Gastroesophageal sphincter (tissue), 4 donors: Measurements from ENCODE around the gene TTC7B. TPM values are rescaled to one million over a fixed set of nuclear protein-coding genes. Genes with fewer than 3 reads are reported as not detected.

Source experiments
- ATAC-seq: fragments of 150-250 bp; one replicate; pipeline ENCODE4 v1.9.1; 2016; ENCODE audit warnings: mild to moderate bottlenecking, moderate library complexity
- H3K27ac ChIP-seq, 4 donors: fragments of 200-600 bp; sonication (generic) in 3 of 4; 1 replicate in 3 of 4; 2 replicates in 1 of 4; pipeline ENCODE4 v1.5.1; 2016 to 2019
- H3K27me3 ChIP-seq: fragments of 200-600 bp; sonication (generic); one replicate; pipeline ENCODE4 v1.5.1; 2019
- H3K36me3 ChIP-seq, 2 donors: fragments of 200-600 bp; sonication (generic); one replicate each; pipeline ENCODE4 v1.5.1; 2019; ENCODE audit warnings: control low read depth in 1 of 2
- H3K4me1 ChIP-seq, 3 donors: fragments of 200-600 bp; sonication (generic); 1 replicate in 2 of 3; 2 replicates in 1 of 3; pipeline ENCODE4 v1.5.1; 2016 to 2019; ENCODE audit warnings: control low read depth in 2 of 3
- H3K4me3 ChIP-seq, 2 donors: fragments of 200-600 bp; sonication (generic); one replicate each; pipeline ENCODE4 v1.5.1; 2019; ENCODE audit warnings: mild to moderate bottlenecking in 1 of 2, moderate library complexity in 1 of 2
- H3K9me3 ChIP-seq, 3 donors: fragments of 200-600 bp; sonication (generic); one replicate each; pipeline ENCODE4 v1.5.1; 2017 to 2019; ENCODE audit warnings: control low read depth in 2 of 3
- EP300 ChIP-seq: sonication (generic); formaldehyde crosslinking; IDR thresholded peaks from one replicate; pipeline ENCODE4 v1.6.1; 2017; ENCODE audit warnings: antibody characterized with exemption, mild to moderate bottlenecking
- POLR2A ChIP-seq, 2 donors: fragments of 450-650 bp; IDR thresholded peaks; one replicate each; pipeline ENCODE4 v1.6.1; 2017; ENCODE audit warnings: antibody characterized with exemption in 2 of 2, mild to moderate bottlenecking in 2 of 2, moderate library complexity in 1 of 2
- POLR2AphosphoS5 ChIP-seq: sonication (generic); formaldehyde crosslinking; IDR thresholded peaks from one replicate; pipeline ENCODE4 v1.6.1; 2017; ENCODE audit warnings: antibody characterized with exemption
- WGBS, 2 donors: methylation state at CpG; one replicate each; pipeline ENCODE4 v1.1.5; 2018; ENCODE audit warnings: low coverage in 1 of 2; 5-methylcytosine and 5-hydroxymethylcytosine counted together
- total RNA-seq, 4 donors: library from RNA; depleted of rRNA; stranded (reverse); fragments of >200 nt; gene quantifications; one replicate each; pipeline ENCODE4 v1.1.0, GENCODE V29; 2016
- TF ChIP-seq, protein P1 (sequence below), 4 experiments: fragments of 200-600 bp in 2 of 4; fragments of 450-650 bp in 2 of 4; sonication (generic) in 1 of 4; IDR thresholded peaks; one replicate each; pipeline ENCODE4 v1.5.1; 2017 to 2019; ENCODE audit warnings: antibody characterized with exemption in 4 of 4, mild to moderate bottlenecking in 2 of 4, moderate library complexity in 2 of 4

The TTC7B gene
- total RNA-seq, 4 donors from 2014 or later: 59.0 to 170 (median 64.1) TPM

DNA sequence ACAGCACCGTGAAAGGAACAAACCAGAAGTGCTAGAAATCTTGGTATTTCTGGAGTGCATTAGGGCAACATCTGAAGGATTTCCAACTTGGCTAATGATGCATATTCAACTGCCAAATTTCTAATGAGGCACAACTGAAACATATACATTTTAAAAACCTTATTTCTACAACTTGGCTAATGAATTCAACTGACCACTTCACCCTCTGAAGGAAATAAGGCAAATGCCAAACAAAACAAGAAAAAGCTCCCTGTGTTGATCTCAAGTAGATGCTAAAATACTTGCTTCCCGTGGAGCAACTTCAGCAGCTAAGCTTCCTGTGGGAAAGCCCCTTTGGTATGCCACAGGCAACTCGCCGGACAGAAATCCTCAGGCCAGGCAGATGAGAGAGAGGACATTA, 167.1 kb downstream of the TTC7B start:
- Histone ChIP-seq H3K4me3 (no peak overlapping the region), H3K4me1 (peaks cover 0 to 73% (median 8%) of the 10 kb centered on the region in 3 donors), H3K27ac (peak overlapping the region in 1 of 4 donors; percentile 41), H3K9me3 (no peaks in the 10 kb centered on the region), H3K27me3 (no peaks in the 10 kb centered on the region), H3K36me3 (peaks cover 0 to 20% of the 10 kb centered on the region in 2 donors)
- 14 to 39% methylated on average over 4 of the region's 4 CpGs for WGBS, 2 donors
- no peak for ATAC-seq
- no peak for TF ChIP-seq POLR2AphosphoS5
- TF ChIP-seq POLR2A (IDR thresholded peaks at IDR 0.05): no peak
- TF ChIP-seq, protein P1, sequence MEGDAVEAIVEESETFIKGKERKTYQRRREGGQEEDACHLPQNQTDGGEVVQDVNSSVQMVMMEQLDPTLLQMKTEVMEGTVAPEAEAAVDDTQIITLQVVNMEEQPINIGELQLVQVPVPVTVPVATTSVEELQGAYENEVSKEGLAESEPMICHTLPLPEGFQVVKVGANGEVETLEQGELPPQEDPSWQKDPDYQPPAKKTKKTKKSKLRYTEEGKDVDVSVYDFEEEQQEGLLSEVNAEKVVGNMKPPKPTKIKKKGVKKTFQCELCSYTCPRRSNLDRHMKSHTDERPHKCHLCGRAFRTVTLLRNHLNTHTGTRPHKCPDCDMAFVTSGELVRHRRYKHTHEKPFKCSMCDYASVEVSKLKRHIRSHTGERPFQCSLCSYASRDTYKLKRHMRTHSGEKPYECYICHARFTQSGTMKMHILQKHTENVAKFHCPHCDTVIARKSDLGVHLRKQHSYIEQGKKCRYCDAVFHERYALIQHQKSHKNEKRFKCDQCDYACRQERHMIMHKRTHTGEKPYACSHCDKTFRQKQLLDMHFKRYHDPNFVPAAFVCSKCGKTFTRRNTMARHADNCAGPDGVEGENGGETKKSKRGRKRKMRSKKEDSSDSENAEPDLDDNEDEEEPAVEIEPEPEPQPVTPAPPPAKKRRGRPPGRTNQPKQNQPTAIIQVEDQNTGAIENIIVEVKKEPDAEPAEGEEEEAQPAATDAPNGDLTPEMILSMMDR (IDR thresholded peaks at IDR 0.05): no peak
- no peak for TF ChIP-seq EP300

DNA sequence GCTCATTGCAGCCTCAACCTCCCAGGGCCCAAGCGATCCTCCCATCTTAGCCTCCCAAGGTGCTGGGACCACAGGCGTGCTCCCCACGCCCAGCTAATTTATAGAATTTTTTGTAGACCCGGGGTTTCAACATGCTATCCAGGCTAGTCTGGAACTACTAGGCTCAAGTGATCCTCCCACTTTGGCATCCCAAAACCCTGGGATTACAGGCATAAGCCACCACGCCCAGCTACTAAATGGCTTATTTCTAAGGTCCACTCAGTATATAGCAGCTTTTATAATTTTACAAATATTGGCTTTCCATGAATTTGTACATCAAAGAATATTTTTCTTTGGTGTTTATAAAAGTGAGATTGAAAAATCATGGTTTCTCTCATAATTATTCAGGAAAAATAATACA, 167.8 kb downstream of the TTC7B start:
- no peak for ATAC-seq
- Histone ChIP-seq H3K4me3 (no peak overlapping the region), H3K36me3 (peaks cover 0 to 20% of the 10 kb centered on the region in 2 donors), H3K9me3 (no peaks in the 10 kb centered on the region), H3K27me3 (no peaks in the 10 kb centered on the region), H3K4me1 (peaks cover 0 to 74% (median 7%) of the 10 kb centered on the region in 3 donors), H3K27ac (no peak overlapping the region)
- TF ChIP-seq POLR2AphosphoS5: no peak
- no peak for TF ChIP-seq EP300
- TF ChIP-seq POLR2A (IDR thresholded peaks at IDR 0.05): no peak
- TF ChIP-seq, protein P1 (IDR thresholded peaks at IDR 0.05): no peak
- 78 to 100% methylated on average over 2 to 4 of the region's 5 CpGs for WGBS, 2 donors

DNA sequence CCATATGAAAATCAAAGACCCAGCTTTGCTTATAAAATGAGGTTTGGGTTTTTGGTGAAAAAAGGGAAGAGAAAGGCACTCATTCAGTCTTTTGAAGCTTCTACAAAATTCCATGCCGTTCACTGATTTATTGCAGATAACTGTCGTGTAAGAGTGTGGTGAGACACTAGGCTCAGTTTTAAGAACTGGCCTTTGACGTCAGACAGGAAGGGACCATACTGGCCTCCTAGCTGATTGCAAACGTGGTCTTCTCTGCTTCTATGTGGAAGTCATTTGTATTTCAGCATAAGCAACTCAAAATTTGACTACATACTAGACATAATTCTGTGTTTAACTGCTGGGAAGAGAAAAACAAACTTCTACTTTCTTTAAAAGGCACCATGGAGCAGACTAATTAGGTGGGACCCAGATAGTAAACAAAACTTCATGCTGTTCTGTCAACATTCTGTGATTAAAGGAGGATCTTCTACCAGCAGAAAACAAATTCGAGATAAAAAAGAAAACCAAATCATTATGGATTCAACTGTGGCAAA, 168.7 kb downstream of the TTC7B start:
- Histone ChIP-seq H3K9me3 (no peaks in the 10 kb centered on the region), H3K4me1 (peaks cover 0 to 74% (median 5%) of the 10 kb centered on the region in 3 donors), H3K27ac (no peak overlapping the region), H3K27me3 (no peaks in the 10 kb centered on the region), H3K36me3 (peaks cover 0 to 20% of the 10 kb centered on the region in 2 donors), H3K4me3 (no peak overlapping the region)
- ATAC-seq: no peak
- TF ChIP-seq, protein P1 (IDR thresholded peaks at IDR 0.05): no peak
- TF ChIP-seq EP300 (no peak), POLR2A (IDR thresholded peaks at IDR 0.05) (no peak), POLR2AphosphoS5 (no peak)
- 57 to 71% methylated on average over 5 of the region's 5 CpGs for WGBS, 2 donors

DNA sequence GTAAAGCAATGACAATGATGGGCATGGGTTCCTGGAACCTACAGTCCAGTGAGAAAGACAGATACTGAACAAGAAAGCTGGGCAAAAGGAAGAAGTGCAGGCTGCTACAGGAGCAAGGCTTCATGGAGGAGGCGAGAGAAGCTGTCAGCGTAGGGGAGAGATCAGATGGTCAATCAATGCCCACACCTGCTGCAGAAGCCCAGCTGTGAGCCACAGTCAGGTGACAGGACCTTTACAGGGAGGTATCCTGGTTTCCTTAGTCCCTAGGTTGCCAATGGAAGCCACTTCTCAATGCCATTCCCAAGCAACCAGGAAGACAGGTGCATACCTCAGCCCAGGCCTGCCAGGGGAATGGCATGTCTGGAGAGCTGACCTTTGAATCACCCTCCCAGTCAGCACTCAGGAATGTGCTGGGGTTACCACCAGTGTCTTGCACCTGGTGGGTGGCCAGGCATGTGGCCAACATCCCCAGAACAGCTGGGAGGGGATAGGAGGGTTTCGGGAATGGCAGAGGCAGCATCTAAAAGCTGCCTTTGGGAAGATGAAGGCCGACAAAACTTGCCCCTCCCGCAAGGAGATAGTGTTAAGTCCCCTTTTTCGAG, 170.3 kb downstream of the TTC7B start:
- WGBS, 2 donors: 87 to 90% methylated on average over 2 to 6 of the region's 6 CpGs
- H3K4me1 ChIP-seq: peaks cover 4 to 77% (median 12%) of the 10 kb centered on the region in 3 donors
- no peaks in the 10 kb centered on the region for H3K27me3 ChIP-seq
- TF ChIP-seq, protein P1 (IDR thresholded peaks at IDR 0.05): no peak
- TF ChIP-seq POLR2AphosphoS5: peak; percentile 27
- ATAC-seq: no peak
- peak overlapping the region in 2 of 4 donors; percentile 75 to 77 for H3K27ac ChIP-seq
- H3K9me3 ChIP-seq: no peaks in the 10 kb centered on the region
- no peak overlapping the region for H3K4me3 ChIP-seq
- peaks cover 0 to 20% of the 10 kb centered on the region in 2 donors for H3K36me3 ChIP-seq

DNA sequence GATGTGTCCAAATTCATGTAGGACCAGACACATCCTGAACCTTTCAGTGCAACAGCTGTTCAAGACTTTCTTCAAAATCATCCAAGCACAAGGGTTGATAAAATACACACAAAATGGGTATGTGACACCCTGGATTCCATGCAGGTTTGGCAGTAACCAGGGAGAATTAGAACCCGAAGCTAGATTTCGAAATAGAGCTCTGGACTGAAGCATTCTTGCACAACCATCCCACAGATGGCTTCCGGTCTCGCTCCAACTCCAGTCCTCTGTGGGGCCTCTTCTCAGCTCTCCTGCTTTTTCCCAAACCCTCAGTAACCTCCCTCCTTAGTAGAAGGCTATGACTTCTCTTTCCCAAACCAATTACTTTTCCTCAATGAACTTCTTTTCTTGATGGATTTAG, 171.3 kb downstream of the TTC7B start:
- 56 to 72% methylated on average over 2 to 4 of the region's 4 CpGs for WGBS, 2 donors
- peak; percentile 85 for ATAC-seq
- Histone ChIP-seq H3K4me1 (peaks cover 5 to 78% (median 12%) of the 10 kb centered on the region in 3 donors), H3K36me3 (peaks cover 0 to 21% of the 10 kb centered on the region in 2 donors), H3K27ac (peak overlapping the region; percentile 75 to 79 (median 78)), H3K9me3 (no peaks in the 10 kb centered on the region), H3K27me3 (no peaks in the 10 kb centered on the region), H3K4me3 (no peak overlapping the region)
- TF ChIP-seq POLR2A (IDR thresholded peaks at IDR 0.05) (no peak), POLR2AphosphoS5 (peak; percentile 26), EP300 (no peak)
- TF ChIP-seq, protein P1 (IDR thresholded peaks at IDR 0.05): no peak
